Sigmoid colon (tissue), 4 donors: Measurements from ENCODE around the gene ZNF705A.

Source experiments
- CTCF ChIP-seq, 4 experiments: fragments of 450-650 bp in 3 of 4; fragments of 200-600 bp in 1 of 4; IDR thresholded peaks; one replicate each; pipeline ENCODE4 v1.5.1; 2016 to 2019; ENCODE audit warnings: antibody characterized with exemption in 4 of 4, mild to moderate bottlenecking in 3 of 4, moderate library complexity in 2 of 4
- EP300 ChIP-seq, 4 donors: sonication (generic); formaldehyde crosslinking; IDR thresholded peaks; one replicate each; pipeline ENCODE4 v1.6.1; 2017; ENCODE audit warnings: antibody characterized with exemption in 4 of 4
- POLR2A ChIP-seq, 2 donors: fragments of 450-650 bp; IDR thresholded peaks; one replicate each; pipeline ENCODE4 v1.6.1; 2016; ENCODE audit warnings: antibody characterized with exemption in 2 of 2, mild to moderate bottlenecking in 2 of 2, moderate library complexity in 2 of 2

GRCh38 chr12:8146442-8146771 lies 10.4 kb upstream of the ZNF705A start:
- TF ChIP-seq POLR2A (IDR thresholded peaks at IDR 0.05) (no peak), CTCF (IDR thresholded peaks at IDR 0.05) (no peak), EP300 (IDR thresholded peaks at IDR 0.05) (no peak)
